PC-9 (cell line): Measurements from ENCODE around the gene PLOD3. TPM values are rescaled to one million over a fixed set of nuclear protein-coding genes. Genes with fewer than 3 reads are reported as not detected.
A peak's percentile ranks its signal among the peaks of the same experiment; 100 is the strongest.

Source experiments
- BruUV-seq: library from RNA; stranded (reverse); fragments of 400-500 nt; replicated peaks from 2 replicates; lab custom pipeline; 2021; lab: Mats Ljungman, UMichigan
- CTCF ChIA-PET: fragments of 300-600 bp; sonication (Branson Sonifier 250); formaldehyde crosslinking; loops from one replicate; lab custom pipeline; 2022; ENCODE audit warnings: antibody characterized with exemption; lab: Charles Lee
- POLR2A ChIA-PET: fragments of 300-600 bp; sonication (Branson Sonifier 250); formaldehyde crosslinking; loops from one replicate; lab custom pipeline; 2022; ENCODE audit warnings: antibody characterized with exemption; ENCODE audit not compliant: unreplicated experiment; lab: Charles Lee
- DNase-seq, 2 experiments: peaks; one replicate each; pipeline versions ENCODE4 v3.0.0 to v3.0.0-alpha.2; 2015 to 2022; ENCODE audit warnings: mixed read lengths in 1 of 2
- H2AFZ ChIP-seq: fragments of 200-600 bp; sonication (generic); 2 replicates; pipeline ENCODE4 v1.8.1; 2017; ENCODE audit warnings: antibody characterized with exemption
- H3F3A ChIP-seq: fragments of 200-600 bp; sonication (generic); 2 replicates; pipeline ENCODE4 v1.8.1; 2017; ENCODE audit warnings: antibody characterized with exemption, mild to moderate bottlenecking, low read depth; ENCODE audit not compliant: insufficient read depth
- H3K27ac ChIP-seq: fragments of 200-600 bp; sonication (generic); 2 replicates; pipeline ENCODE4 v1.6.1; 2016; ENCODE audit warnings: mixed run types
- H3K27me3 ChIP-seq: fragments of 200-600 bp; sonication (generic); 2 replicates; pipeline ENCODE4 v1.6.1; 2016; ENCODE audit warnings: low read depth, mixed run types; ENCODE audit not compliant: insufficient read depth
- H3K36me3 ChIP-seq: fragments of 200-600 bp; sonication (generic); 2 replicates; pipeline ENCODE4 v1.6.1; 2016; ENCODE audit warnings: low read depth, mixed run types
- H3K4me1 ChIP-seq: fragments of 200-600 bp; sonication (generic); replicated peaks from 2 replicates; pipeline ENCODE4 v1.6.1; 2016; ENCODE audit warnings: mixed run types; ENCODE audit not compliant: insufficient read depth
- H3K4me2 ChIP-seq: fragments of 200-600 bp; sonication (generic); 2 replicates; pipeline ENCODE4 v1.6.1; 2017; ENCODE audit warnings: mixed run types
- H3K4me3 ChIP-seq: fragments of 200-600 bp; sonication (generic); 2 replicates; pipeline ENCODE4 v1.6.1; 2016; ENCODE audit warnings: mixed run types
- H3K79me2 ChIP-seq: fragments of 200-600 bp; sonication (generic); 2 replicates; pipeline ENCODE4 v1.6.1; 2017; ENCODE audit warnings: low read depth, mixed run types
- H3K9me2 ChIP-seq: fragments of 200-600 bp; sonication (generic); 2 replicates; pipeline ENCODE4 v1.8.1; 2017; ENCODE audit warnings: mild to moderate bottlenecking; ENCODE audit not compliant: insufficient read depth
- H3K9me3 ChIP-seq: fragments of 200-600 bp; sonication (generic); 2 replicates; pipeline ENCODE4 v1.8.1; 2016; ENCODE audit warnings: low read depth; ENCODE audit not compliant: insufficient read depth
- H4K20me1 ChIP-seq: fragments of 200-600 bp; sonication (generic); 2 replicates; pipeline ENCODE4 v1.8.1; 2017; ENCODE audit not compliant: insufficient read depth
- EZH2 ChIP-seq: fragments of 200-600 bp; sonication (generic); IDR thresholded peaks from 2 replicates; pipeline ENCODE4 v1.8.0; 2017; ENCODE audit warnings: antibody characterized with exemption, low read depth
- intact Hi-C: fragments of 100-400 bp; cut with micrococcal nuclease; formaldehyde crosslinking; loops from one replicate; pipeline ENCODE4 v1.10.0; 2022; ENCODE audit not compliant: unreplicated experiment
- total RNA-seq: library from RNA; stranded (reverse); gene quantifications from 2 replicates; pipeline ENCODE4 v1.2.3, GENCODE V29; 2021
- TF ChIP-seq, protein P1 (sequence below): fragments of 200-600 bp; sonication (generic); conservative IDR thresholded peaks from 2 replicates; pipeline ENCODE4 v1.6.1; 2017; ENCODE audit warnings: mixed run types, antibody characterized with exemption, mild to moderate bottlenecking, moderate library complexity

PLOD3 gene
- total RNA-seq, 1 experiment from 2014 or later, result 93.2 TPM

DNA sequence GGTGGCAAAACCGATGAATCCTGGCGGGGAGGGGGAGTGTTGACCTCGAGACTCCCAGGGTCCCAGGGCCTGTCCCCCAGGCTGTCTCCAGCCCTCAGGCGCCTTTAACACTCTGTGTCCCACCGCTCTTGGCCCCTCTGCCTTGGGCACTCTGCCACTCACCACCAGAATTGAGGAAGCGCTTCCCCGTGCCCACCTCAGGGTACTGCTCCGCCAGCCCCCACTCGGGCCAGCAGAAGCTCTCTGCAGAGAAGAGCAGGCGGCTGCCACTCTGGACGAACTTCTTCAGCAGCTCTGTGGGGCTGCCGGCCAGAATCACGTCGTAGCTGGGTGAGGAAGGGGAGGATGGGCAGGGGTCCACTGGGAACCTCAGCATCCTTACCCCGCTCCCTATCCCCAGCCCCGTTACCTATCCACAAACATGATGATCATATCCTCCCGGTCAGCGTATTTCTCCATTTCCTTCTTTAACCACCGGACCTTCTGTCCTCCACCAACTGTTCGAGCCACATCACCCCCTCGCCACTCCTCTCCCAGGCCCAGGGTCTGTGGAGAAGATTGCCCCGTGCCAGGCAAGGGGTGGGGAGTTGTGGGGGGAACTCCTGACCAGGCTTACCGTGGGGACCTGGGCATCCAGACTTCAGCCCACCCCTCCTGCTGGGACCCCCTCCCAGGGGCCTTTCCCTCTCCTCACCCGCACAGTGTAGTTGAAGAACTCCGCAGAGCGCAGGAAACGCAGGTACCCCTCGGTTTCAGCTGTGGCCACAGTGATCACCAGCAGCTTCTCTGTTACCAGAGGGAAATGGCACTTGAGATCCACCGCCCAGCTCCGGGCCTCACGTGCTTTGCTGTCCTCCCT is 1.2 kb downstream of the PLOD3 start:
- H3K27ac ChIP-seq, result no peak overlapping the region
- H3K79me2 ChIP-seq, result peaks cover 33% of the 10 kb centered on the region
- intact Hi-C loops, result no loop called here
- no peaks in the 10 kb centered on the region for H3K36me3 ChIP-seq
- peak overlapping the region; percentile 94 for H2AFZ ChIP-seq
- no peaks in the 10 kb centered on the region for H3K9me2 ChIP-seq
- no peaks in the 10 kb centered on the region for H4K20me1 ChIP-seq
- H3K27me3 ChIP-seq, result no peaks in the 10 kb centered on the region
- H3K4me1 ChIP-seq, result 0 out of 2 replicates have a peak, but pooled peaks cover 12% of the 10 kb centered on the region
- H3K9me3 ChIP-seq, result no peaks in the 10 kb centered on the region
- H3K4me2 ChIP-seq, result peak overlapping the region; percentile 83
- peak in 1 of 2 experiments; percentile 20 for DNase-seq
- ChIA-PET POLR2A (interaction anchor here (0.6 kb wide), 1 partner anchor 59 kb away, joined by 7 read pairs; no protein-coding TSS in a partner anchor), CTCF (interaction anchor here (0.6 kb wide), 1 partner anchor 25 kb away, joined by 4 read pairs; no protein-coding TSS in a partner anchor)
- peak overlapping the region; percentile 82 for H3K4me3 ChIP-seq
- no peaks in the 10 kb centered on the region for H3F3A ChIP-seq
- no peak for TF ChIP-seq EZH2
- TF ChIP-seq, protein P1, sequence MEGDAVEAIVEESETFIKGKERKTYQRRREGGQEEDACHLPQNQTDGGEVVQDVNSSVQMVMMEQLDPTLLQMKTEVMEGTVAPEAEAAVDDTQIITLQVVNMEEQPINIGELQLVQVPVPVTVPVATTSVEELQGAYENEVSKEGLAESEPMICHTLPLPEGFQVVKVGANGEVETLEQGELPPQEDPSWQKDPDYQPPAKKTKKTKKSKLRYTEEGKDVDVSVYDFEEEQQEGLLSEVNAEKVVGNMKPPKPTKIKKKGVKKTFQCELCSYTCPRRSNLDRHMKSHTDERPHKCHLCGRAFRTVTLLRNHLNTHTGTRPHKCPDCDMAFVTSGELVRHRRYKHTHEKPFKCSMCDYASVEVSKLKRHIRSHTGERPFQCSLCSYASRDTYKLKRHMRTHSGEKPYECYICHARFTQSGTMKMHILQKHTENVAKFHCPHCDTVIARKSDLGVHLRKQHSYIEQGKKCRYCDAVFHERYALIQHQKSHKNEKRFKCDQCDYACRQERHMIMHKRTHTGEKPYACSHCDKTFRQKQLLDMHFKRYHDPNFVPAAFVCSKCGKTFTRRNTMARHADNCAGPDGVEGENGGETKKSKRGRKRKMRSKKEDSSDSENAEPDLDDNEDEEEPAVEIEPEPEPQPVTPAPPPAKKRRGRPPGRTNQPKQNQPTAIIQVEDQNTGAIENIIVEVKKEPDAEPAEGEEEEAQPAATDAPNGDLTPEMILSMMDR, result no peak
- BruUV-seq, result no TSS peak

- Histone ChIP-seq H4K20me1 (no peaks in the 10 kb centered on the region), H2AFZ (no peak overlapping the region), H3K4me2 (no peak overlapping the region), H3K27ac (no peak overlapping the region), H3K27me3 (no peaks in the 10 kb centered on the region), H3K4me3 (no peak overlapping the region), H3F3A (no peaks in the 10 kb centered on the region), H3K9me2 (no peaks in the 10 kb centered on the region), H3K79me2 (peaks cover 12% of the 10 kb centered on the region), H3K4me1 (0 out of 2 replicates have a peak, but pooled peaks cover 6% of the 10 kb centered on the region), H3K36me3 (no peaks in the 10 kb centered on the region), H3K9me3 (no peaks in the 10 kb centered on the region)
- no TSS peak for BruUV-seq
- TF ChIP-seq, protein P1, result no peak
- TF ChIP-seq EZH2, result no peak
- POLR2A ChIA-PET, result no interaction called here
- CTCF ChIA-PET, result no interaction called here
- intact Hi-C loops, result no loop called here
- DNase-seq, result no peak
Observed at GRCh38 chr7:101212014-101212413, 5.4 kb downstream of the PLOD3 start.

- H3K27me3 ChIP-seq, result no peaks in the 10 kb centered on the region
- no peak overlapping the region for H3K4me3 ChIP-seq
- TF ChIP-seq EZH2, result no peak
- TF ChIP-seq, protein P1, result no peak
- H3K4me2 ChIP-seq, result no peak overlapping the region
- no peaks in the 10 kb centered on the region for H3F3A ChIP-seq
- no peaks in the 10 kb centered on the region for H3K9me3 ChIP-seq
- H3K9me2 ChIP-seq, result no peaks in the 10 kb centered on the region
- peaks cover 7% of the 10 kb centered on the region for H3K79me2 ChIP-seq
- intact Hi-C loops, result no loop called here
- CTCF ChIA-PET, result no interaction called here
- POLR2A ChIA-PET, result no interaction called here
- no peak for DNase-seq
- H3K36me3 ChIP-seq, result no peaks in the 10 kb centered on the region
- H3K4me1 ChIP-seq, result 0 out of 2 replicates have a peak, but pooled peaks cover 6% of the 10 kb centered on the region
- H2AFZ ChIP-seq, result no peak overlapping the region
- no peaks in the 10 kb centered on the region for H4K20me1 ChIP-seq
- BruUV-seq, result no TSS peak
- H3K27ac ChIP-seq, result no peak overlapping the region
Observed at GRCh38 chr7:101211501-101211900, 5.9 kb downstream of the PLOD3 start.
